Activated CD4-positive, CD25-positive, alpha-beta regulatory T cell treated with anti-CD3 and anti-CD28 coated beads, Interleukin-2, amount 50 U/mL, for 16 hours (primary cell): ENCODE data around the gene AK8.

ENCODE experiments used
- DNase-seq: peaks from one replicate; pipeline ENCODE4 v3.0.0-alpha.2; 2020; ENCODE audit warnings: low read depth, low spot score

The AK8 gene

DNA sequence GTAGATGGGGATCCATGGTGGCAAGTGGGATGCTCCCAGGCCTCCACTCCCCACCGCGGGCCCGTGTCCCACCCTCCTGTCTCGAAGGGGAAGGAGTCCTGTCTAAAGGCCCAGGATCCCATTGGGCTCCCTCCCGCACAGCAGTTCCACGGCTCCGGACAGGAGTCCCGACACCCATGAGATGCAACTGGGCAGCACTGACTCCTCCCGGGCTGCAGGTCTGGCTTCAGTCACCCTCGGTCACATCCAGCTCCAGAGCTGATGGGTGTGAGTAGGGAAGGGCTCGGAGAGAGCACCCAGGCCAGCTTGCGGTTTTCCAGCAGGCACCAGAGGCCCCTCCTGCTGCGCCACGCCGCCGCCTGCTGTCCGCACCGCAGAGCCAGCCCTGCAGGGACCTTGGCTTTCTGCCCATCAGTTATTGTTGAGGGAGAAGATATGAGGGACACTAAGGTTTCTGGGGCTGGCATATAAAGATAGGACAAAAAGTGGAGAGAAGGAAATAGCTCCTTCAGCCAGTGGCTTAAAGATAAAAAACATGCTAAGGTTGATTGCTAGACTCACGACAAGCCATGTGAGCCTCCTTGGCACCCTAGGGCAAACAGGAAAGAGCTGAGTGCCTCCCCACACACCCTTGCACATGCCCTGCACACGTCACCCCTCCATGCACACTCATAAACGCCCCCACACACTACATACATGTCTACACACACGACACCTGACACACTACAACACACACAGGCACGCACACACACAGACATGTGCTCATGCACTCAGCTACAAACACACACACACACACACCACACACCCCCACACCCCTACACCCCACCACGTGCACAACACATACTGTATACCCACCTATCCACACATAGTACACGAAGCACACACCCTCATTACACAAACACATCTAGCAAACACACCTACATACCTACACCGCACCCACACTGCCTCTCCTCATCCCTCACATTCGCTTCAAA, 79.0 kb downstream of the AK8 start:
- no peak for DNase-seq

DNA sequence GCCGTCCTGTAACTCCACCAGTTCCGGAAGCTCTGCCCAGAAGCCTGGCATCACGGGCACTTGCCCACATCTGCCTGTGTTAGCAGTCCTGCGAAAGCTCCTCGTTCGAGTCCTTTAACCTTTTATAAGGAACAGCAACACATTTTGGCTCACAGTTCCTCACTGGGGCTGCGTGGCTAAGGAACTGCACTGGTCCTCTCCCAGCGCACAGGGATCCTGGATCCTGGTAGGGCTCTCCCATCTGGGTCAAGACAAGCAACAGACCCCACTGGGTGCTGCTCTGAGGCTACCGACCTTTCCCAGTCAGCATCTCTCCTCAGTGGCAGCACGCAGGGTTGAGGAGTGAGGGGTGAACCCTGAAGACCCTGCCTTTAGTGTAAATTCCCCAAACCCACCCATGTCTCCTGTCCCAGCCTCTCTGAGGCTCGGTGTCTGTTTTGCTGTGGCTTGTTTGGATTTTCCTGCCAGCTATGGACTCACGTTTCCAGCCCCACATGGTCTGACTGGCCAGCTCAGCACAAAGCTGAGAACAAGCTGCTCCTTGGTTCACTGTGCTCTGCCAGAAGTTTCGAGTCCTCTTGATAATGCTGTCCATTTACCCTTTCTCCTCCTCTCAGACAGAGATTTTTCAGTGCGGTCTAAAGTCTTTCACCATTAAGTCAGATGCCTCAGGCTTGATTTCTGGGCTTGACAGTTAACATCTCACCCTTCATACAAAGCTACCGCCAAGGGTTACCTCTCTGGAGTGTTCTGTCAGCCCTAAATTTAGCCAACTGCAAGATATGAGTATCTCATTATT, 80.0 kb downstream of the AK8 start:
- no peak for DNase-seq

- no peak for DNase-seq
Observed at GRCh38 chr9:132795511-132796303, 82.4 kb downstream of the AK8 start.

- no peak for DNase-seq
Observed at GRCh38 chr9:132794730-132795380, 83.2 kb downstream of the AK8 start.

- no peak for DNase-seq
Observed at GRCh38 chr9:132793606-132794580, 84.2 kb downstream of the AK8 start.

- no peak for DNase-seq
Observed at GRCh38 chr9:132792547-132792946, 85.5 kb downstream of the AK8 start.

DNA sequence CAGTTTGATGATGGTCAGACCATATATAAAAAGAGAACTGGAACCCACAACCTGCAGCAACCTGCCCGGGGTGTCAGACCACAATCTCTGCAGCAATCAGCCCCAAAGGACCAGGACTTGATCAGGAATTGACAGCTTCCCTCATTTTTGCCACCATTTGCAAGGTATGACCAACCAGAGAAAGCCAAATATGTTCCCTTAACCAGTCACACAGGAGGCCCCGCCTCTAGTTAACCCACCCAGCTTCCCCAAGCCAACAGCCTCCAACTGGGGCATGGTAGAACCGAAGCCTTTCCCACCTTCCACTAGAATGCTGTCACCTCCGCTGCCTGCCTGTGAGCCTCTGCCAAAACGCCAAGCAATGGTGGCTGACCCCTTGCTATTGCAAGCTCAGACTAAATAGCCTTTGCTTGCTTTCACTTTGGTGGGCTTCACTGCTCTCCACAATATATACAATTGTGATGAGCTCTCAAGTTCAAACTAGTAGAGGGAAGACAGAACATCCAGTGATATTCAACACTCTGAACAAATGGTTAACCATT, 86.3 kb downstream of the AK8 start:
- no peak for DNase-seq

DNA sequence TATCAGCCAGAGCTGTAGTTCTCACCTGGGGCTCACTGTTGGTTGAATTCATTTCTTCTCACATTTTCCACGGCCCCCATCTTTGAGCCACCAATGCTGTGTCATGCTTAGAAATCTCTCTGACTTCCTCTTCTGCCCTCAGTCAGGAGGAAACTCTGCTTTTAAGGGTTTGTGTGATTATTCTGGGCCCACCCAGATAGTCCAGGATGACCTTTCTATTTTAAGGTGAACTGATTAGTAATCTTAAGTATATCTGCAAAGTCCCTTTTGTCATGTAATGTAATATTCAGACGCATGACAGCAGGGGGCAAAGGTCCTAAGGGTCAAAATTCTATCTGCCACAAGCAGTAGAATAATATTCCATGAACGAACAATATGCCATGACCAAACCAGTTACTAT, 88.4 kb downstream of the AK8 start:
- DNase-seq: no peak

- no peak for DNase-seq
Observed at GRCh38 chr9:132788378-132788777, 89.7 kb downstream of the AK8 start.

- no peak for DNase-seq
Observed at GRCh38 chr9:132787748-132788159, 90.3 kb downstream of the AK8 start.

- DNase-seq: no peak
Observed at GRCh38 chr9:132784286-132784830, 93.7 kb downstream of the AK8 start.

DNA sequence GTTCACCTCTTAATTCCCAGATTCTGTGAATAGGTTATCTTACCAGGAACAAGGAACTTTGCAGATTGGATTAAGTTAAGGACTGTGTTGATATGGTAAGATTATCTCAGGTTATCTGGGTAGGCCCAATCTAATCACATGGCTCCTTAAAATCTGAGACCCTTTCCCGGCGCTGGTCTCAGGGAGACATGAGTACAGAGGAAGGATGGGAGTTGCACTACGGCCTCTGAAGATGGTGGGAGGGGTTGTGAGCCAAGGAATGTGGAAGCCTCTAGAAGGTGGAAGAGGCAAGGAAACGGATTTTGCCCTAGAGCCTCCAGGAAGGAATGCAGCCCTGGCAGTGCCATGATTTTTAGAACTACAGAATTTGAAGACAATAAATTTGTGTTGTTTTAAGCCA, 95.1 kb downstream of the AK8 start:
- DNase-seq: no peak

GRCh38 chr9:132782037-132782436, 96.0 kb downstream of the AK8 start:
- DNase-seq: no peak

GRCh38 chr9:132780230-132781007, 97.7 kb downstream of the AK8 start:
- no peak for DNase-seq

GRCh38 chr9:132776891-132777290, 101.2 kb downstream of the AK8 start:
- no peak for DNase-seq

DNA sequence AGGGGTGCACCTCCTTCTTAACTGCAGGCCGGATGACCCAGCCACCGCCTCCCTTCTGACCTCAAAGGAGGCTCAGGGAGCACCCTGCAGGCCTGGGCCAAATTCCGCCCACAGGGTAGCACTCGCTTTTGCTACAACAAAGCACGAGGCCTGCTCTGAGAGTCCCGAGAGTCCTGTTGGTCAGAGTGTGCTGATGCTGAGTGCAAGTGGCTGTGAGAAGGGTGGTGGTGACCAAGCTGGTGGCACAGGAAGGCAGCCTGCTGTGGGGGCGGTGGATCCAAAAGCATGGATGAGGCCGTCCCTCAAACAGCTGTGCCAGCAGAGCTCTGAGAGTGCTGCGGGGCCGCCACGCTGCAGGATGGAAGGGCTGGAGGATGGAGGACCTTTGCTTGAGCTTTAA, 101.8 kb downstream of the AK8 start:
- no peak for DNase-seq

DNA sequence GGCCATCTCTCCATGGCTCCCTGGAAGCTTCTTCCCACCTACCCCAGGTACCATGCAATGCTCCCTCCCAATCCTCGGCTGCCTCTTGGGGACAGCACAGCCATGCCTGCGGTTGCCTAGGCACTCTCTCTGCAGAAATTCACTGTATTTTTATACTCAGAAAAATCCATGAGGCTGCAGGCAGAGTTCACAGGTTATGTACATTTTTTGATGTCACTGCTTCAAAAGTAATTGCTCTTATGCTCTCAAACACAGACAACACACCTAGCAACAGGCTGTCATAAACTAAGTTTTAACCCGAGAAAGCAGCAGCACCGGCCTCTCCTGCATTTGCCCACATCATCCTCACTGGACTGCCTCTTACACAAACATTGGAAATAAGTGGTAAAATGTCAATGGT, 102.4 kb downstream of the AK8 start:
- DNase-seq: no peak

DNA sequence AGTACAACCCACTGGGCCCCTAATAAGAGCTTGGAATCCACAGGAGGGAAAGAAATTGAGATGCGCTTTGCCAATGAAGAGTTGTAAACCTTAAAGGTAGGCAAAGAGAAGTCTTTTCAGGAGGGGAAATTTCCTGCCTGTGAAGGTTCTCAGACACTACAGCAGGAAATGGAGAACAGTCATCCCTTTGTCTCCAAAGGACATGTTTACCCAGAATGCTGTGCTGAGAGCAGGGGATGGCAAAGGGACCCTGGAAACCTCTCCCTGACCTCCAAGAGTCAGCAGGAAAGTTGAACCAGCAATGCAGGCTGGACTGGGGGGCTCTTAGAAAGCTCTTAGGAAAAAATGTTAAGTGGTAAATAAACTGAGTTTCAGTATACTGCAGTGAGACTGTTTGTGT, 103.2 kb downstream of the AK8 start:
- DNase-seq: no peak
